Tibial nerve (tissue), 4 donors: ENCODE data around the gene NDUFAF8. TPM values are rescaled to one million over a fixed set of nuclear protein-coding genes. Genes with fewer than 3 reads are reported as not detected.

Experiments
- DNase-seq, 2 donors: peaks; one replicate each; pipeline ENCODE4 v3.0.0-alpha.2; 2019; ENCODE audit warnings: low spot score in 2 of 2
- H3K27ac ChIP-seq, 4 donors: fragments of 200-600 bp; sonication (generic) in 3 of 4; one replicate each; pipeline ENCODE4 v1.5.1; 2017 to 2019; ENCODE audit warnings: mild to moderate bottlenecking in 1 of 4
- H3K27me3 ChIP-seq, 2 donors: fragments of 200-600 bp; sonication (generic) in 1 of 2; one replicate each; pipeline versions ENCODE4 v1.5.1 to v1.6.0; 2017 to 2019
- H3K36me3 ChIP-seq, 3 donors: fragments of 200-600 bp; sonication (generic); one replicate each; pipeline ENCODE4 v1.5.1; 2018 to 2019
- H3K4me1 ChIP-seq, 4 donors: fragments of 200-600 bp; sonication (generic) in 3 of 4; one replicate each; pipeline ENCODE4 v1.5.1; 2017 to 2019
- H3K4me3 ChIP-seq, 4 donors: fragments of 200-600 bp; sonication (generic) in 3 of 4; one replicate each; pipeline ENCODE4 v1.5.1; 2017 to 2019; ENCODE audit warnings: mild to moderate bottlenecking in 1 of 4, moderate library complexity in 1 of 4
- H3K9me3 ChIP-seq, 4 donors: fragments of 200-600 bp; sonication (generic) in 3 of 4; one replicate each; pipeline ENCODE4 v1.5.1; 2017 to 2019
- EP300 ChIP-seq, 2 donors: sonication (generic); formaldehyde crosslinking; IDR thresholded peaks; one replicate each; pipeline ENCODE4 v1.6.1; 2017; ENCODE audit warnings: antibody characterized with exemption in 2 of 2, mild to moderate bottlenecking in 1 of 2
- POLR2A ChIP-seq, 2 donors: fragments of 450-650 bp; IDR thresholded peaks; one replicate each; pipeline ENCODE4 v1.6.1; 2017; ENCODE audit warnings: antibody characterized with exemption in 2 of 2, mild to moderate bottlenecking in 2 of 2, moderate library complexity in 2 of 2
- WGBS, 2 donors: methylation state at CpG; one replicate each; pipeline ENCODE4 v1.1.5; 2018; 5-methylcytosine and 5-hydroxymethylcytosine counted together
- total RNA-seq, 4 donors: library from RNA; depleted of rRNA; stranded (reverse); fragments of >200 nt; gene quantifications; one replicate each; pipeline ENCODE4 v1.1.0, GENCODE V29; 2016
- TF ChIP-seq, protein P1 (sequence below), 5 experiments: fragments of 200-600 bp in 3 of 5; fragments of 450-650 bp in 2 of 5; sonication (generic) in 3 of 5; IDR thresholded peaks; one replicate each; pipeline ENCODE4 v1.5.1; 2016 to 2019; ENCODE audit warnings: antibody characterized with exemption in 5 of 5, mild to moderate bottlenecking in 3 of 5, moderate library complexity in 2 of 5

NDUFAF8 gene
- total RNA-seq, 4 donors from 2014 or later = 27.8 to 73.0 (median 61.1) TPM

GRCh38 chr17:81267390-81268067, 28.4 kb downstream of the NDUFAF8 start:
- TF ChIP-seq, protein P1, sequence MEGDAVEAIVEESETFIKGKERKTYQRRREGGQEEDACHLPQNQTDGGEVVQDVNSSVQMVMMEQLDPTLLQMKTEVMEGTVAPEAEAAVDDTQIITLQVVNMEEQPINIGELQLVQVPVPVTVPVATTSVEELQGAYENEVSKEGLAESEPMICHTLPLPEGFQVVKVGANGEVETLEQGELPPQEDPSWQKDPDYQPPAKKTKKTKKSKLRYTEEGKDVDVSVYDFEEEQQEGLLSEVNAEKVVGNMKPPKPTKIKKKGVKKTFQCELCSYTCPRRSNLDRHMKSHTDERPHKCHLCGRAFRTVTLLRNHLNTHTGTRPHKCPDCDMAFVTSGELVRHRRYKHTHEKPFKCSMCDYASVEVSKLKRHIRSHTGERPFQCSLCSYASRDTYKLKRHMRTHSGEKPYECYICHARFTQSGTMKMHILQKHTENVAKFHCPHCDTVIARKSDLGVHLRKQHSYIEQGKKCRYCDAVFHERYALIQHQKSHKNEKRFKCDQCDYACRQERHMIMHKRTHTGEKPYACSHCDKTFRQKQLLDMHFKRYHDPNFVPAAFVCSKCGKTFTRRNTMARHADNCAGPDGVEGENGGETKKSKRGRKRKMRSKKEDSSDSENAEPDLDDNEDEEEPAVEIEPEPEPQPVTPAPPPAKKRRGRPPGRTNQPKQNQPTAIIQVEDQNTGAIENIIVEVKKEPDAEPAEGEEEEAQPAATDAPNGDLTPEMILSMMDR (IDR thresholded peaks at IDR 0.05) = no peak
- TF ChIP-seq POLR2A (IDR thresholded peaks at IDR 0.05) = no peak
- TF ChIP-seq EP300 (IDR thresholded peaks at IDR 0.05) = no peak
- Histone ChIP-seq H3K36me3 (peaks cover 0 to 96% (median 21%) of the 10 kb centered on the region in 3 donors), H3K9me3 (no peaks in the 10 kb centered on the region), H3K4me3 (no peak overlapping the region), H3K27me3 (no peaks in the 10 kb centered on the region), H3K27ac (no peak overlapping the region), H3K4me1 (no peaks in the 10 kb centered on the region)
- no peak for DNase-seq
- 81% methylated on average over 6 of the region's 6 CpGs for WGBS, 2 donors

DNA sequence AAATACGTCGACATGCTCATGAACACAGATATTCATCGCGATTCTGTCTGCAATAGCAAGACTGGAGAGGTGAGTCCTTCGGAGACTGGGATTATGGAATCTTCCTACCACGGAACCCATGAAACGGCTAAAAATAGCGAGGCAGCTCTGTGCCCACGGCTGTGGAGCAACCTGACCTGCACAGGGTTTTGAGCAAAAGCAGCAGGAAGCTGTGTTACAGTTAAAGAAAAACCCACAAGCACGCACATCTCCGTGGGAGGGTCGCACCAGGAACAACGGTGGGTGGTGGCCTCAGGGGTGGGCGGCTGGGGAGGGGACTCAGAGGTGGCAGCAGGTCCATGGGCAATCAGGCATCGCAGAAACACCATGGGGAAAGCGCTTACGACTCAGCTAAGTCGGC, 31.2 kb downstream of the NDUFAF8 start:
- Histone ChIP-seq H3K27ac (no peak overlapping the region), H3K9me3 (no peaks in the 10 kb centered on the region), H3K27me3 (no peaks in the 10 kb centered on the region), H3K4me3 (no peak overlapping the region), H3K36me3 (peaks cover 0 to 96% (median 11%) of the 10 kb centered on the region in 3 donors), H3K4me1 (no peaks in the 10 kb centered on the region)
- WGBS, 2 donors = 88 to 93% methylated on average over 17 to 18 of the region's 18 CpGs
- no peak for DNase-seq
- TF ChIP-seq EP300 (IDR thresholded peaks at IDR 0.05) = no peak

DNA sequence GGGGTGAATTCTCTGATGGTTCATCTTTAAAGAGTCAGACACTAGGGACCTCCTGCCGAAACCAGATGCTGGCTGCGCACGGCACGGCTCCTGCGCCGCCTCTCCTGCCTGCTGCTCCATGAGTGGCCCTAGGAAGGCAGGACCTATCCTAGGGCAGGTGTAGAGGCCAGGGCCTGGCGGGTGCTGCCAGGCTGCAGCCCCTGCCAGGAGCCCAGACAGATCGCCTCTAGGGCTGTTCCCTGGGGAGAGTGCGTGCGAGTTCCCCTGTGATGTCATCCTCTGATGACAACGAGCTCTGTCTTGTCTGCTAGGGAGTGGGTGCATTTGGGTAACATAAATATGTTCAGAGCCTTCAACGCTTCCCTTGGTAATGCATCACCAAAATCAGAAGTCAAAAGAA, 32.1 kb downstream of the NDUFAF8 start:
- Histone ChIP-seq H3K27ac (no peak overlapping the region), H3K9me3 (no peaks in the 10 kb centered on the region), H3K4me3 (no peak overlapping the region), H3K27me3 (no peaks in the 10 kb centered on the region), H3K4me1 (no peaks in the 10 kb centered on the region), H3K36me3 (peaks cover 0 to 94% (median 8%) of the 10 kb centered on the region in 3 donors)
- WGBS, 2 donors = 90 to 91% methylated on average over 12 of the region's 12 CpGs
- DNase-seq = no peak
- TF ChIP-seq EP300 (IDR thresholded peaks at IDR 0.05) (no peak), POLR2A (IDR thresholded peaks at IDR 0.05) (no peak)
- TF ChIP-seq, protein P1 (IDR thresholded peaks at IDR 0.05) = no peak

DNA sequence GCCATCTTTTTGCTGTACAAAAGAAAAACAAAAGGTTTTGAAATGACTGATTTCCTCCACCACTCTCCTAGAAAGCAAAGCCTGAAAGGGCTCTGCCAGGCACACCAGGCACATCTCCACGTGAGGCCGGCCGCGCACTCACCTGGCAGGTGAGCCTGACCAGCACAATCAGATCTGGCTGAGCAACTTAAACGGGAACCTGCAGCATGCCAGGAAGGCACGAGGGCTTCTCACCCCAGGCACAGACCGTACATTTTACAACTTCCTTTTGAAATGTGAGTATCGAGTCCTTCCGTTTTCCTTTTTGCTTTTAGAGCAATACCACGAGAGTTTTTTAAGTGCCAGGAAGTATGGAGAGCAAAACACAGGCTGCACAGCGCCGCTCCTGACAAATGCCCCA, 33.5 kb downstream of the NDUFAF8 start:
- Histone ChIP-seq H3K4me3 (no peak overlapping the region), H3K27me3 (no peaks in the 10 kb centered on the region), H3K27ac (no peak overlapping the region), H3K36me3 (peaks cover 0 to 99% (median 8%) of the 10 kb centered on the region in 3 donors), H3K9me3 (no peaks in the 10 kb centered on the region), H3K4me1 (no peaks in the 10 kb centered on the region)
- TF ChIP-seq, protein P1 (IDR thresholded peaks at IDR 0.05) = no peak
- TF ChIP-seq POLR2A (IDR thresholded peaks at IDR 0.05) (no peak), EP300 (IDR thresholded peaks at IDR 0.05) (peak in 1 of 2 donors; percentile 24)
- no peak for DNase-seq
- whole genome bisulfite sequencing, 2 donors = 73 to 80% methylated on average over 12 of the region's 12 CpGs

GRCh38 chr17:81273698-81274470, 34.8 kb downstream of the NDUFAF8 start:
- no peaks in the 10 kb centered on the region for H3K4me1 ChIP-seq
- no peaks in the 10 kb centered on the region for H3K9me3 ChIP-seq
- DNase-seq = no peak
- TF ChIP-seq, protein P1 (IDR thresholded peaks at IDR 0.05) = no peak
- no peak for TF ChIP-seq EP300 (IDR thresholded peaks at IDR 0.05)
- TF ChIP-seq POLR2A (IDR thresholded peaks at IDR 0.05) = no peak
- H3K27me3 ChIP-seq = no peaks in the 10 kb centered on the region
- peaks cover 0 to 99% (median 8%) of the 10 kb centered on the region in 3 donors for H3K36me3 ChIP-seq
- WGBS, 2 donors = 89 to 91% methylated on average over 30 to 31 of the region's 31 CpGs
- no peak overlapping the region for H3K4me3 ChIP-seq
- no peak overlapping the region for H3K27ac ChIP-seq
